ENCODE data around the gene CEP97. TPM values are rescaled to one million over a fixed set of nuclear protein-coding genes. Genes with fewer than 3 reads are reported as not detected.
A peak's percentile ranks its signal among the peaks of the same experiment; 100 is the strongest.

CEP97 gene
- 9.0 and 12.1 TPM in 2 replicates for total RNA-seq
- 2.4 and 4.1 TPM in 2 replicates for polyA plus RNA-seq

- H3K9me2 ChIP-seq (replicated peaks; ENCODE audit: insufficient read depth), result no peaks in the 10 kb centered on the region
- H4K20me1 ChIP-seq (ENCODE audit: insufficient read depth, poor library complexity, severe bottlenecking), result no peaks in the 10 kb centered on the region
Measured at GRCh38 chr3:101724329-101725193, at the start of gene CEP97. CEP97 (plus strand) TSS chr3:101724614; CDS start chr3:101724677, 63 bp downstream.

GRCh38 chr3:101675709-101676215 is 48.7 kb upstream of the CEP97 start:
- Histone ChIP-seq H3K4me2 (peak overlapping the region; percentile 82), H3K36me3 (replicated peaks; ENCODE audit: insufficient read depth, low read depth) (no peaks in the 10 kb centered on the region), H3K9me3 (ENCODE audit: low read depth) (no peaks in the 10 kb centered on the region), H3K4me1 (ENCODE audit: insufficient read depth) (peaks cover 4% of the 10 kb centered on the region), H2AFZ (peak overlapping the region; percentile 85), H3K27me3 (no peaks in the 10 kb centered on the region), H3K27ac (peak overlapping the region; percentile 95), H3K79me2 (peaks cover 52% of the 10 kb centered on the region), H3K4me3 (peak overlapping the region; percentile 38), H3K9me2 (replicated peaks; ENCODE audit: insufficient read depth) (no peaks in the 10 kb centered on the region), H4K20me1 (ENCODE audit: insufficient read depth, poor library complexity, severe bottlenecking) (peaks cover 2% of the 10 kb centered on the region)
- 14% methylated on average over 27 of the region's 27 CpGs for WGBS (ENCODE audit: low lambda C conversion rate, missing lambda C conversion rate)
- no peak for TF ChIP-seq CTCF (IDR thresholded peaks at IDR 0.05; ENCODE audit: poor library complexity)
- TF ChIP-seq EZH2phosphoT487 (IDR thresholded peaks at IDR 0.05; ENCODE audit: low read depth, severe bottlenecking, unreplicated experiment), result no peak
- no peak for TF ChIP-seq EZH2 (IDR thresholded peaks at IDR 0.05; ENCODE audit: borderline replicate concordance)
- DNase-seq (ENCODE audit: low spot score), result peak; percentile 50

More at GRCh38 chr3:101724329-101725193, at the start of gene CEP97:
- Histone ChIP-seq H2AFZ (peak within 1 kb of the TSS; percentile 99), H3K36me3 (replicated peaks; ENCODE audit: insufficient read depth, low read depth) (no peaks in the 10 kb centered on the region), H3K4me2 (peak within 1 kb of the TSS; percentile 86), H3K79me2 (peaks cover 18% of the 10 kb centered on the region), H3K27ac (peak within 1 kb of the TSS; percentile 56), H3K27me3 (no peaks in the 10 kb centered on the region), H3K4me1 (ENCODE audit: insufficient read depth) (no peaks in the 10 kb centered on the region), H3K4me3 (peak within 1 kb of the TSS; percentile 89), H3K9me3 (ENCODE audit: low read depth) (no peaks in the 10 kb centered on the region)
- TF ChIP-seq CTCF (IDR thresholded peaks at IDR 0.05; ENCODE audit: poor library complexity), result no peak
- no peak for TF ChIP-seq EZH2phosphoT487 (IDR thresholded peaks at IDR 0.05; ENCODE audit: low read depth, severe bottlenecking, unreplicated experiment)
- no peak for TF ChIP-seq EZH2 (IDR thresholded peaks at IDR 0.05; ENCODE audit: borderline replicate concordance)
- under 1% methylated on average over 49 of the region's 49 CpGs for WGBS (ENCODE audit: low lambda C conversion rate, missing lambda C conversion rate)
- DNase-seq (ENCODE audit: low spot score), result peak; percentile 94

GRCh38 chr3:101676216-101676764 is 48.1 kb upstream of the CEP97 start:
- Histone ChIP-seq H3K27ac (peak overlapping the region; percentile 95), H3K9me3 (ENCODE audit: low read depth) (no peaks in the 10 kb centered on the region), H3K4me2 (peak overlapping the region; percentile 82), H3K79me2 (peaks cover 47% of the 10 kb centered on the region), H3K27me3 (no peaks in the 10 kb centered on the region), H3K9me2 (replicated peaks; ENCODE audit: insufficient read depth) (no peaks in the 10 kb centered on the region), H2AFZ (peak overlapping the region; percentile 85), H3K4me1 (ENCODE audit: insufficient read depth) (peaks cover 4% of the 10 kb centered on the region), H3K4me3 (peak overlapping the region; percentile 50), H4K20me1 (ENCODE audit: insufficient read depth, poor library complexity, severe bottlenecking) (peaks cover 2% of the 10 kb centered on the region), H3K36me3 (replicated peaks; ENCODE audit: insufficient read depth, low read depth) (no peaks in the 10 kb centered on the region)
- whole genome bisulfite sequencing (ENCODE audit: low lambda C conversion rate, missing lambda C conversion rate), result under 1% methylated on average over 44 of the region's 57 CpGs
- TF ChIP-seq EZH2phosphoT487 (IDR thresholded peaks at IDR 0.05; ENCODE audit: low read depth, severe bottlenecking, unreplicated experiment) (no peak), EZH2 (IDR thresholded peaks at IDR 0.05; ENCODE audit: borderline replicate concordance) (no peak), CTCF (IDR thresholded peaks at IDR 0.05; ENCODE audit: poor library complexity) (no peak)
- DNase-seq (ENCODE audit: low spot score), result peak; percentile 98

All from hepatocyte (in vitro differentiated cells).